ENCODE measurements around the gene TBC1D22A. TPM values are rescaled to one million over a fixed set of nuclear protein-coding genes. Genes with fewer than 3 reads are reported as not detected.
A peak's percentile ranks its signal among the peaks of the same experiment; 100 is the strongest.

Gene TBC1D22A
- total RNA-seq, 1 donor from 2014 or later: 28.9 TPM

GRCh38 chr22:46793497-46793896, 31.0 kb downstream of the TBC1D22A start:
- Mint-ChIP-seq H3K4me1 (ENCODE audit: unreplicated experiment) (peaks cover 15% of the 10 kb centered on the region), H3K36me3 (ENCODE audit: unreplicated experiment) (peaks cover 4% of the 10 kb centered on the region)
- DNase-seq (ENCODE audit: extremely low spot score, unreplicated experiment): no peak

GRCh38 chr22:46794067-46794466, 31.6 kb downstream of the TBC1D22A start:
- H3K27me3 Mint-ChIP-seq (ENCODE audit: unreplicated experiment): no peaks in the 10 kb centered on the region

More at GRCh38 chr22:46793497-46793896, 31.0 kb downstream of the TBC1D22A start:
- Mint-ChIP-seq H3K9me3 (ENCODE audit: unreplicated experiment) (no peaks in the 10 kb centered on the region), H3K27me3 (ENCODE audit: unreplicated experiment) (no peaks in the 10 kb centered on the region), H3K27ac (ENCODE audit: unreplicated experiment) (no peak overlapping the region), H3K4me3 (ENCODE audit: unreplicated experiment) (no peak overlapping the region)
- no peak for TF ChIP-seq CTCF (IDR thresholded peaks at IDR 0.05)

GRCh38 chr22:46794491-46794890, 32.0 kb downstream of the TBC1D22A start:
- Mint-ChIP-seq H3K9me3 (ENCODE audit: unreplicated experiment) (no peaks in the 10 kb centered on the region), H3K27ac (ENCODE audit: unreplicated experiment) (no peak overlapping the region), H3K27me3 (ENCODE audit: unreplicated experiment) (no peaks in the 10 kb centered on the region), H3K4me3 (ENCODE audit: unreplicated experiment) (no peak overlapping the region), H3K4me1 (ENCODE audit: unreplicated experiment) (peaks cover 21% of the 10 kb centered on the region), H3K36me3 (ENCODE audit: unreplicated experiment) (peaks cover 5% of the 10 kb centered on the region)
- no peak for TF ChIP-seq CTCF (IDR thresholded peaks at IDR 0.05)
- no peak for DNase-seq (ENCODE audit: extremely low spot score, unreplicated experiment)

More at GRCh38 chr22:46794067-46794466, 31.6 kb downstream of the TBC1D22A start:
- TF ChIP-seq CTCF (IDR thresholded peaks at IDR 0.05): no peak
- Mint-ChIP-seq H3K9me3 (ENCODE audit: unreplicated experiment) (no peaks in the 10 kb centered on the region), H3K4me1 (ENCODE audit: unreplicated experiment) (peaks cover 17% of the 10 kb centered on the region), H3K4me3 (ENCODE audit: unreplicated experiment) (no peak overlapping the region), H3K36me3 (ENCODE audit: unreplicated experiment) (peaks cover 5% of the 10 kb centered on the region), H3K27ac (ENCODE audit: unreplicated experiment) (no peak overlapping the region)
- DNase-seq (ENCODE audit: extremely low spot score, unreplicated experiment): no peak

DNA sequence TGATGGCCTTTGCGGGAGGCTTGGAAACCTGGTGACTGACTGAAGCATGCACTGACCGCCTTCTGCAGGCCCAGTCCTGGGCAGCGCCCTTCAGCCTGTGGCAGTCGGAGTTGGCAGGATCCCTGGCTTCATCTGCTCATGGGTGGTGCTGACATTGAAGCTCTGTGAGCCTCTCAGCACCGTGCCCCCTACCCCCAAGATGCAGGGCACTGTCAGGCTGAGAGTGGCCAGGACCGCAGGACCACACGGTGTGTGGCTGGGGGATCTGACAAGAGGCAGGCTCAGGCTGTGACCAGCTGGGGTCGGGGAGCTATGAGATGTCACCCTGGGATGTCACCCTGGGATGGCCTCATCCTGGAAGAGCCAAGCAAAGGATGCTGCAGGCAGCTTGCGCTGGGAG, 32.7 kb downstream of the TBC1D22A start:
- DNase-seq (ENCODE audit: extremely low spot score, unreplicated experiment): no peak
- no peak overlapping the region for H3K27ac Mint-ChIP-seq (ENCODE audit: unreplicated experiment)
- H3K27me3 Mint-ChIP-seq (ENCODE audit: unreplicated experiment): no peaks in the 10 kb centered on the region
- H3K9me3 Mint-ChIP-seq (ENCODE audit: unreplicated experiment): no peaks in the 10 kb centered on the region
- no peak overlapping the region for H3K4me3 Mint-ChIP-seq (ENCODE audit: unreplicated experiment)
- TF ChIP-seq CTCF (IDR thresholded peaks at IDR 0.05): no peak
- peaks cover 5% of the 10 kb centered on the region for H3K36me3 Mint-ChIP-seq (ENCODE audit: unreplicated experiment)
- peaks cover 24% of the 10 kb centered on the region for H3K4me1 Mint-ChIP-seq (ENCODE audit: unreplicated experiment)

DNA sequence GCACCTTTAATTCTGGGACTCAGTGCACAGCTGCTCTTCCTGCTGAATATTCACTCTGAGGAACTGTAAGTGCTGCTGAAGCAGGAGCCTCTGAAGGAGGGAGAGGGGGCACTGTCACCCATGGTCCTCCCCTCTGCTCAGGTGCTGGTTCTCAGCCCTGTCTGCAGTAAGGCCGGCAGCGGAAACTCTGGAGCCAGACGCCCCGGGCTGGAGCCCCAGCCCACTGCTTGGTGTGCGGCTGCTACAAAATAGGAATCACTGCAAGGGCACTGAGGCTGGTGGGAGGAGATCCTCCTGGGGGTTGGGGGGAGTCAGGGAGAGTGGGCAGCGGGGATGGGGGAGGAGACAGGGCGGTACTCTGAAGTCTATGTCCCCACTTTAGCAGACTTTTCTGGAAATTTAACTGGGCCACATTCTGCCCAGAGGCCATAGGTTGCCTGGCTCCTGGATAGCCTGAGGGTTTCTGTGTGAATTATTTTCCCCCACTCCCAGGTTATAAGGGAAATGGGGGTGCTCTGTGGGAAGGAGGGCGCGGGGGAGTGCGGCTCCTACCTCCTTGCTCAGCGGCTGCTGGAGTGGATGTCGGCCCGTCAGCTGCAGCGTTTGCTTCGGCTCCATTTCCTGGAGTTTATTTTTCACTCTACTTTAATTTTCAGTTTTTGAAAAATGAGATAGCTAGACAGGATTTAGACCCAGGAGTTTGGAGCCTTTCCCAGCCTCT, 33.6 kb downstream of the TBC1D22A start:
- no peak overlapping the region for H3K27ac Mint-ChIP-seq (ENCODE audit: unreplicated experiment)
- H3K4me3 Mint-ChIP-seq (ENCODE audit: unreplicated experiment): no peak overlapping the region
- peaks cover 5% of the 10 kb centered on the region for H3K36me3 Mint-ChIP-seq (ENCODE audit: unreplicated experiment)
- no peaks in the 10 kb centered on the region for H3K27me3 Mint-ChIP-seq (ENCODE audit: unreplicated experiment)
- peaks cover 27% of the 10 kb centered on the region for H3K4me1 Mint-ChIP-seq (ENCODE audit: unreplicated experiment)
- peak; percentile 49 for DNase-seq (ENCODE audit: extremely low spot score, unreplicated experiment)
- TF ChIP-seq CTCF (IDR thresholded peaks at IDR 0.05): no peak
- H3K9me3 Mint-ChIP-seq (ENCODE audit: unreplicated experiment): no peaks in the 10 kb centered on the region

Measured in osteocyte (in vitro differentiated cells).